MM.1S (cell line): ENCODE measurements around the gene STK32C.

ENCODE experiments used
- DNase-seq: peaks from one replicate; pipeline ENCODE4 v3.0.0-alpha.2; 2015
- H2AFZ ChIP-seq: fragments of 300-600 bp; sonication (generic); 2 replicates; pipeline ENCODE4 v1.6.0; 2016; ENCODE audit warnings: antibody characterized with exemption, low read length
- H3F3A ChIP-seq: fragments of 300-600 bp; sonication (generic); 2 replicates; pipeline ENCODE4 v1.6.1; 2016; ENCODE audit warnings: mild to moderate bottlenecking, antibody characterized with exemption, low read length, moderate library complexity, mixed read lengths; ENCODE audit not compliant: insufficient read depth
- H3K27ac ChIP-seq: fragments of 300-600 bp; sonication (generic); 2 replicates; pipeline ENCODE4 v1.5.1; 2016; ENCODE audit warnings: mild to moderate bottlenecking, low read length
- H3K27me3 ChIP-seq: fragments of 300-600 bp; sonication (generic); replicated peaks from 2 replicates; pipeline ENCODE4 v1.6.0; 2016; ENCODE audit warnings: low read length; ENCODE audit not compliant: insufficient read depth
- H3K36me3 ChIP-seq: fragments of 300-600 bp; sonication (generic); replicated peaks from 2 replicates; pipeline ENCODE4 v1.6.1; 2016; ENCODE audit warnings: mild to moderate bottlenecking, low read length, mixed read lengths; ENCODE audit not compliant: insufficient read depth
- H3K4me1 ChIP-seq: fragments of 300-600 bp; sonication (generic); 2 replicates; pipeline ENCODE4 v1.6.1; 2016; ENCODE audit warnings: low read length, mixed read lengths
- H3K4me2 ChIP-seq: fragments of 300-600 bp; sonication (generic); 2 replicates; pipeline ENCODE4 v1.6.0; 2016; ENCODE audit warnings: low read depth, low read length
- H3K4me3 ChIP-seq: fragments of 300-600 bp; sonication (generic); 2 replicates; pipeline ENCODE4 v1.5.1; 2016; ENCODE audit warnings: low read length, mixed read lengths
- H3K79me2 ChIP-seq: fragments of 300-600 bp; sonication (generic); 2 replicates; pipeline ENCODE4 v1.6.1; 2016; ENCODE audit warnings: mixed run types, low read length, mixed read lengths
- H3K9ac ChIP-seq: fragments of 300-600 bp; sonication (generic); 2 replicates; pipeline ENCODE4 v1.6.1; 2016; ENCODE audit warnings: low read length, mixed read lengths
- H3K9me2 ChIP-seq: fragments of 300-600 bp; sonication (generic); replicated peaks from 2 replicates; pipeline ENCODE4 v1.6.1; 2016; ENCODE audit warnings: mild to moderate bottlenecking, low read length, mixed read lengths; ENCODE audit not compliant: insufficient read depth
- H3K9me3 ChIP-seq: fragments of 300-600 bp; sonication (generic); replicated peaks from 2 replicates; pipeline ENCODE4 v1.6.1; 2016; ENCODE audit warnings: mild to moderate bottlenecking, low read length, mixed read lengths; ENCODE audit not compliant: insufficient read depth
- H4K20me1 ChIP-seq: fragments of 300-600 bp; sonication (generic); 2 replicates; pipeline ENCODE4 v1.6.1; 2016; ENCODE audit warnings: mild to moderate bottlenecking, low read length, moderate library complexity, mixed read lengths; ENCODE audit not compliant: insufficient read depth
- EZH2 ChIP-seq: fragments of 300-600 bp; sonication (generic); optimal IDR thresholded peaks from 2 replicates; pipeline ENCODE3; 2017; ENCODE audit warnings: low read depth, mild to moderate bottlenecking, antibody characterized with exemption, low read length, mixed read lengths
- EZH2phosphoT487 ChIP-seq: fragments of 300-600 bp; sonication (generic); IDR thresholded peaks from 2 replicates; pipeline ENCODE4 v1.6.1; 2018; ENCODE audit warnings: antibody characterized with exemption, low read length
- TF ChIP-seq, protein P1 (sequence below): fragments of 300-600 bp; sonication (generic); IDR thresholded peaks from 2 replicates; pipeline ENCODE4 v1.5.1; 2016; ENCODE audit warnings: antibody characterized with exemption, low read length, mixed read lengths

Gene STK32C

DNA sequence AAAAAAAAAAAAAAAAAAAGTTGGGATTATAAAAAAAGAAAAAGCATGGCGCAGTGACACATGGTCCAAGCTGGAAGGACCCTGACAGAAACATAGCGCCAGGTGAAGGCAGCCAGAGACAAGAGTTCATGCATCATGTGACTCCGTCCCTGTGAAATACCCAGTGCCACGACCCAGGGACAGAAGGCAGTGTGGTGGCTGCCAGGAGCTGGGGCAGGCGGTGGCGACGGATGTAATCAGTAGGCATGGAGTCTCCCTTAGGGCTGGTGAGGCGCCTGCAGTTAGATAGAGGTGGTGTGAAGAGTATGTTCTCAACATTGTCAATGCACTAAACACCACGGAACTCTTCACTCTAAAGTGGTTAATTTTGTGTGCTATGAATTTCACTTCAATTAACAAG lies 43.9 kb downstream of the STK32C start:
- no peak for TF ChIP-seq EZH2
- no peak for TF ChIP-seq EZH2phosphoT487
- TF ChIP-seq, protein P1, sequence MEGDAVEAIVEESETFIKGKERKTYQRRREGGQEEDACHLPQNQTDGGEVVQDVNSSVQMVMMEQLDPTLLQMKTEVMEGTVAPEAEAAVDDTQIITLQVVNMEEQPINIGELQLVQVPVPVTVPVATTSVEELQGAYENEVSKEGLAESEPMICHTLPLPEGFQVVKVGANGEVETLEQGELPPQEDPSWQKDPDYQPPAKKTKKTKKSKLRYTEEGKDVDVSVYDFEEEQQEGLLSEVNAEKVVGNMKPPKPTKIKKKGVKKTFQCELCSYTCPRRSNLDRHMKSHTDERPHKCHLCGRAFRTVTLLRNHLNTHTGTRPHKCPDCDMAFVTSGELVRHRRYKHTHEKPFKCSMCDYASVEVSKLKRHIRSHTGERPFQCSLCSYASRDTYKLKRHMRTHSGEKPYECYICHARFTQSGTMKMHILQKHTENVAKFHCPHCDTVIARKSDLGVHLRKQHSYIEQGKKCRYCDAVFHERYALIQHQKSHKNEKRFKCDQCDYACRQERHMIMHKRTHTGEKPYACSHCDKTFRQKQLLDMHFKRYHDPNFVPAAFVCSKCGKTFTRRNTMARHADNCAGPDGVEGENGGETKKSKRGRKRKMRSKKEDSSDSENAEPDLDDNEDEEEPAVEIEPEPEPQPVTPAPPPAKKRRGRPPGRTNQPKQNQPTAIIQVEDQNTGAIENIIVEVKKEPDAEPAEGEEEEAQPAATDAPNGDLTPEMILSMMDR = no peak
- no peaks in the 10 kb centered on the region for H3K27me3 ChIP-seq
- no peak overlapping the region for H3K4me2 ChIP-seq
- no peak for DNase-seq
- H3K79me2 ChIP-seq = peaks cover 17% of the 10 kb centered on the region
- H3K9me3 ChIP-seq = no peaks in the 10 kb centered on the region
- H3K9ac ChIP-seq = no peak overlapping the region
- no peaks in the 10 kb centered on the region for H4K20me1 ChIP-seq
- no peak overlapping the region for H3K27ac ChIP-seq
- no peak overlapping the region for H2AFZ ChIP-seq
- no peak overlapping the region for H3K4me3 ChIP-seq
- no peaks in the 10 kb centered on the region for H3K4me1 ChIP-seq
- no peaks in the 10 kb centered on the region for H3K9me2 ChIP-seq
- no peaks in the 10 kb centered on the region for H3K36me3 ChIP-seq
- no peaks in the 10 kb centered on the region for H3F3A ChIP-seq

DNA sequence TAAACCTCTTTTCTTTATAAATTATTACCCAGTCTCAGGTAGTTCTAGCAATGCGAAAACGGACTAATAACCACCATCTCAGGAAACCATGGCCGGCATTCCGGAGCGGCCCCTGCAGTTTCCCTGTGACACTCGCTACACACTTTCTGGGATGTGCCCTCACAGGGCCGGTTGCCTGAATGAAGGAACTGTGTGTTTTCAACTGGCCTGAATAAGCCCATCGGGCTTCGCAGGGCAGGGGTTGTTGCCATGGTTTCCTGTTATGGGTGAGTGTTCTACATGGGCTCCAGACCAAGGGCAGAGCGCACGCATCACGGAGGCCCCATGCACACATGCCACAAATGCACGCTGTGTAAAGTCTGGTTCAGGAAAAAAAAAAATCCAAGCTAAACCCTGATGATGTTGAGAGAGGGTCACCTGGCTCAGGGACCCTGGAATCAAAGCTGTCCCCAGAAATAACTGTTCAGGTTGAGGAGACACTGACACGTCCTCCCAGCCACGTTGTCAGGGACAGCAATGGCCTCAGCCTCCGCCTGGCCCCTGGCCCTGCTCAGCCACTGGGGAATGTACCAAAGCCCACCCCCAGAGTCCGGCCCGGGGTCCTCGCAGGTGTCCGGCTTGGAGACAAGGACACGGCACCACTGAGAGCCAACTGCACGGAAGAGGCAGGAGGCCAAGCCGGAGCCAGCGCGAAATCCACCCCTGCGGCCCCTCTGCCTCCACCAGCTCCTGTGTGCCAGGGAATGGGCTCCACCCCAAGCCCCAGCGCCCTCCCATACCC lies 47.9 kb downstream of the STK32C start:
- Histone ChIP-seq H3K79me2 (peaks cover 17% of the 10 kb centered on the region), H2AFZ (no peak overlapping the region), H3K36me3 (no peaks in the 10 kb centered on the region), H3K9me3 (no peaks in the 10 kb centered on the region), H3K4me2 (no peak overlapping the region), H3F3A (no peaks in the 10 kb centered on the region), H3K4me3 (no peak overlapping the region), H3K9ac (no peak overlapping the region), H4K20me1 (no peaks in the 10 kb centered on the region), H3K9me2 (no peaks in the 10 kb centered on the region), H3K27me3 (no peaks in the 10 kb centered on the region), H3K27ac (no peak overlapping the region), H3K4me1 (no peaks in the 10 kb centered on the region)
- DNase-seq = no peak
- TF ChIP-seq EZH2phosphoT487 = no peak

DNA sequence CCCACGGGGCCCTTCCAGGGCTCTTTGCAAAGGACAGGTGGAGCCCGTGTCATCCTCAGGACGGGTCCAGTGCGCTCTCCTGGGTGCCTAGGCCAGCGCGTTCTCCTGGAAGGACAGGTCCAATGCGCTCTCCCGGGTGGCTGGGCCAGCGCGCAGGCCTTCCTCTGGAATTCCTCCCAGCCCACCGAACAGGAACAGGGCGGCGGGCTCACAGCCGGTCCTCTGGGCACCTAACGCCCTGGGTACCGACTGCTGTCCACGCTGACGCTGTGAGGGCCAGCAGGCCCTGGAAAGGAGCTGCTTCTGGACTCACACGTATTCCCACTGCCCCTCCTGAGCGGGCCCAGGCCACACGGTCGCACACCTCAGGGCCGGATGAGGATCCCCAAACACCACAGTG lies 49.3 kb downstream of the STK32C start:
- Histone ChIP-seq H3K4me1 (no peaks in the 10 kb centered on the region), H3K36me3 (no peaks in the 10 kb centered on the region), H2AFZ (no peak overlapping the region), H3F3A (no peaks in the 10 kb centered on the region), H3K9me2 (no peaks in the 10 kb centered on the region), H3K79me2 (peaks cover 17% of the 10 kb centered on the region), H3K4me2 (no peak overlapping the region), H3K9ac (no peak overlapping the region), H4K20me1 (no peaks in the 10 kb centered on the region), H3K27me3 (no peaks in the 10 kb centered on the region), H3K4me3 (no peak overlapping the region), H3K27ac (no peak overlapping the region), H3K9me3 (no peaks in the 10 kb centered on the region)
- TF ChIP-seq EZH2phosphoT487 = no peak
- TF ChIP-seq, protein P1 = no peak
- TF ChIP-seq EZH2 = no peak
- DNase-seq = no peak

DNA sequence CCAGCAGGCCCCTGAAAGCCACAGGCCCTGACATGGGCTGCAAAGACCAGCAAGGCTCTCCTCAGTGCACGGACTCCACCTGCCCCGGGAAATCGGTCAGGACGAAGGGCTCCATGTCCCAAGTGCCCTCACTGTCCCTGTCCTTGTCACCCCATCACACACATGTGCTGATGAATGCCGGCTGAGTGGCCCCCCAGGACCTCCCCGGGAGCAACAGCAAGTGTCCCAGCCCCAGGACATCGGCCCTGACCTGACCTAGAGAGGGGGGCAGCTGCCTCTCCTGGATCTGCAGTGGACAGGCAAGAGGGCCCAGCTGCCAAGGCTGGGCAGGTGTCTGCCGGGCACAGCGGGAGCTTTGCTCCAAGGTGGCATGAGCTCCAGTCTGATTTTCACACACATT lies 49.8 kb downstream of the STK32C start:
- Histone ChIP-seq H3K4me3 (no peak overlapping the region), H3K36me3 (no peaks in the 10 kb centered on the region), H3K27ac (no peak overlapping the region), H3F3A (no peaks in the 10 kb centered on the region), H4K20me1 (no peaks in the 10 kb centered on the region), H3K9ac (no peak overlapping the region), H3K27me3 (no peaks in the 10 kb centered on the region), H3K79me2 (peaks cover 13% of the 10 kb centered on the region), H2AFZ (no peak overlapping the region), H3K9me2 (no peaks in the 10 kb centered on the region), H3K9me3 (no peaks in the 10 kb centered on the region), H3K4me2 (no peak overlapping the region), H3K4me1 (no peaks in the 10 kb centered on the region)
- DNase-seq = no peak
- TF ChIP-seq, protein P1 = no peak
- TF ChIP-seq EZH2phosphoT487 = no peak
- no peak for TF ChIP-seq EZH2
